DND-41 (cell line): Measurements from ENCODE around the gene ANAPC10.

ENCODE experiments used
- ATAC-seq: fragments of 200-7000 bp; cut with Tn5 transposase; 3 replicates; pipeline ENCODE4 v1.9.1; 2021; ENCODE audit warnings: low read depth; ENCODE audit not compliant: insufficient read depth
- DNase-seq: peaks from one replicate; pipeline ENCODE4 v3.0.0-alpha.2; 2020
- H2AFZ ChIP-seq: 2 replicates; pipeline ENCODE4 v1.6.0; 2012; ENCODE audit warnings: low read depth, low read length
- H3K27ac ChIP-seq: 2 replicates; pipeline ENCODE4 v1.5.1; 2012; ENCODE audit warnings: low read length, inconsistent platforms
- H3K27me3 ChIP-seq: fragments of 200-600 bp; sonication (generic); 2 replicates; pipeline ENCODE4 v1.6.0; 2012; ENCODE audit warnings: low read length, mild to moderate bottlenecking, inconsistent platforms; ENCODE audit not compliant: insufficient read depth, poor library complexity
- H3K36me3 ChIP-seq: 2 replicates; pipeline ENCODE4 v1.5.1; 2012; ENCODE audit warnings: low read length, inconsistent platforms; ENCODE audit not compliant: insufficient read depth
- H3K4me1 ChIP-seq: 2 replicates; pipeline ENCODE4 v1.5.1; 2012; ENCODE audit warnings: mild to moderate bottlenecking, low read length; ENCODE audit not compliant: insufficient read depth
- H3K4me2 ChIP-seq: 2 replicates; pipeline ENCODE4 v1.6.0; 2012; ENCODE audit warnings: mild to moderate bottlenecking, moderate library complexity, low read length, inconsistent platforms; ENCODE audit not compliant: insufficient read depth
- H3K4me3 ChIP-seq, 2 experiments: fragments of 200-600 bp in 1 of 2; shearing (Covaris generic) in 1 of 2; 2 replicates each; pipeline ENCODE4 v1.5.1; 2012 to 2016; ENCODE audit warnings: inconsistent platforms in 2 of 2, low read length in 2 of 2, mild to moderate bottlenecking in 2 of 2, low read depth in 1 of 2, moderate library complexity in 1 of 2
- H3K79me2 ChIP-seq: 2 replicates; pipeline ENCODE4 v1.6.0; 2012; ENCODE audit warnings: low read length, inconsistent platforms; ENCODE audit not compliant: insufficient read depth
- H3K9ac ChIP-seq: 2 replicates; pipeline ENCODE4 v1.6.0; 2012; ENCODE audit warnings: low read depth, mild to moderate bottlenecking, inconsistent platforms, low read length, moderate library complexity
- H3K9me3 ChIP-seq: 2 replicates; pipeline ENCODE4 v1.5.1; 2012; ENCODE audit warnings: low read length, moderate library complexity, mild to moderate bottlenecking, inconsistent platforms; ENCODE audit not compliant: insufficient read depth, severe bottlenecking
- H4K20me1 ChIP-seq: 2 replicates; pipeline ENCODE4 v1.6.0; 2012; ENCODE audit warnings: low read length; ENCODE audit not compliant: insufficient read depth
- EZH2 ChIP-seq: IDR thresholded peaks from 3 replicates; pipeline ENCODE4 v1.6.1; 2012; ENCODE audit warnings: borderline replicate concordance, low read depth, mild to moderate bottlenecking, moderate library complexity, low read length, inconsistent platforms; ENCODE audit not compliant: severe bottlenecking
- TF ChIP-seq, protein P1 (sequence below): IDR thresholded peaks from 2 replicates; pipeline ENCODE4 v1.5.1; 2012; ENCODE audit warnings: borderline replicate concordance, low read length, moderate library complexity, mild to moderate bottlenecking; ENCODE audit not compliant: poor library complexity, severe bottlenecking; ENCODE audit errors: extremely low read depth

ANAPC10 gene

DNA sequence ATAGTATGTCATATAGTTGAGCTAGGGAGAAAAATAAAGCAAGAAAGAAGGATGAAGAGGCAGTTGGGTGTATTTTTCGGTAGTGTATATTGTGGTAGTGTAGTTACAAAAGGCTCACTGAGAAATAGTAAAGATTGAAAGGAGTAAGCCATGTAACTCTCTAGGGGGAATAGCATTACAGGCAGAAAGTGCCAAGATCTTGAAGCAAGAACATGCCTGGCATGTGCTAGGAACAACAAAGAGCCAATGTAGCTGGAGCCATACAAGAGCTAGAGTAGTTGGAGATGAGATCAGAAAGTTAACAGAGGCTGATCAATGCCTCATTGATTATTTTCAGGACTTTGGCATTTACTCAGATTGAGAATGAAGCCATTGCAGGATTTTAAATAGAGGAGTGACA is 3.1 kb upstream of the ANAPC10 start:
- Histone ChIP-seq H3K4me3 (peak overlapping the region in 1 of 2 experiments; percentile 26; a peak in 1 of 4 replicates), H3K27me3 (no peaks in the 10 kb centered on the region), H4K20me1 (peaks cover 40% of the 10 kb centered on the region; the same call in 1 of the 2 replicates), H3K9ac (no peak overlapping the region), H3K27ac (no peak overlapping the region), H3K4me2 (peak overlapping the region; percentile 68; the same call in 1 of the 2 replicates), H3K4me1 (peaks cover 57% of the 10 kb centered on the region), H2AFZ (no peak overlapping the region), H3K79me2 (peaks cover 96% of the 10 kb centered on the region), H3K9me3 (no peaks in the 10 kb centered on the region), H3K36me3 (peaks cover 35% of the 10 kb centered on the region)
- DNase-seq = no peak
- no peak for ATAC-seq
- TF ChIP-seq, protein P1, sequence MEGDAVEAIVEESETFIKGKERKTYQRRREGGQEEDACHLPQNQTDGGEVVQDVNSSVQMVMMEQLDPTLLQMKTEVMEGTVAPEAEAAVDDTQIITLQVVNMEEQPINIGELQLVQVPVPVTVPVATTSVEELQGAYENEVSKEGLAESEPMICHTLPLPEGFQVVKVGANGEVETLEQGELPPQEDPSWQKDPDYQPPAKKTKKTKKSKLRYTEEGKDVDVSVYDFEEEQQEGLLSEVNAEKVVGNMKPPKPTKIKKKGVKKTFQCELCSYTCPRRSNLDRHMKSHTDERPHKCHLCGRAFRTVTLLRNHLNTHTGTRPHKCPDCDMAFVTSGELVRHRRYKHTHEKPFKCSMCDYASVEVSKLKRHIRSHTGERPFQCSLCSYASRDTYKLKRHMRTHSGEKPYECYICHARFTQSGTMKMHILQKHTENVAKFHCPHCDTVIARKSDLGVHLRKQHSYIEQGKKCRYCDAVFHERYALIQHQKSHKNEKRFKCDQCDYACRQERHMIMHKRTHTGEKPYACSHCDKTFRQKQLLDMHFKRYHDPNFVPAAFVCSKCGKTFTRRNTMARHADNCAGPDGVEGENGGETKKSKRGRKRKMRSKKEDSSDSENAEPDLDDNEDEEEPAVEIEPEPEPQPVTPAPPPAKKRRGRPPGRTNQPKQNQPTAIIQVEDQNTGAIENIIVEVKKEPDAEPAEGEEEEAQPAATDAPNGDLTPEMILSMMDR = no peak
- no peak for TF ChIP-seq EZH2

DNA sequence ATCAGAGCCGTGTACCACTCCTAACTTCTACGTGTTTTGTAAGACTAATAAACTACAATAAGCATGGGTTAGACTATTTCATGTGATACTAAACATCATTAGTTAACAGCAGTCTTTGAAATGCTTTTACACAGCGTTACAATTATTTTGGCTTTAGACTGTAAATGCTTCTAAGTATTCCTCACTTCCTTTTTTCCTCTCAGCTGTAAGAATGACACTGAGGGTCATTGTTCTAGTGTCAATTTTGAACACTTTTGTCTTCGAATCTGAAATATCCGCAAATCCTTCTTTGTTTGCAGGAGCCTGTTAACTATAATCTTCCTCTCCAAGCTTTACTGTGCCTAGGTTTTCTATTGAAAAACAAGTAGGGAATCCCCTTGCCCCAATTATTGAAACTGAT is 1.7 kb upstream of the ANAPC10 start:
- ATAC-seq = no peak
- H3K9me3 ChIP-seq = no peaks in the 10 kb centered on the region
- H3K9ac ChIP-seq = peak overlapping the region; percentile 77
- TF ChIP-seq, protein P1 = no peak
- no peak for TF ChIP-seq EZH2
- H3K36me3 ChIP-seq = peaks cover 33% of the 10 kb centered on the region
- no peak for DNase-seq
- peak overlapping the region; percentile 68 for H3K4me2 ChIP-seq
- peaks cover 37% of the 10 kb centered on the region; the same call in 1 of the 2 replicates for H4K20me1 ChIP-seq
- peak overlapping the region; percentile 78 to 89 for H3K4me3 ChIP-seq
- H3K27me3 ChIP-seq = no peaks in the 10 kb centered on the region
- H2AFZ ChIP-seq = no peak overlapping the region
- peak overlapping the region; percentile 93 for H3K27ac ChIP-seq
- H3K79me2 ChIP-seq = peaks cover 97% of the 10 kb centered on the region
- H3K4me1 ChIP-seq = peaks cover 62% of the 10 kb centered on the region

DNA sequence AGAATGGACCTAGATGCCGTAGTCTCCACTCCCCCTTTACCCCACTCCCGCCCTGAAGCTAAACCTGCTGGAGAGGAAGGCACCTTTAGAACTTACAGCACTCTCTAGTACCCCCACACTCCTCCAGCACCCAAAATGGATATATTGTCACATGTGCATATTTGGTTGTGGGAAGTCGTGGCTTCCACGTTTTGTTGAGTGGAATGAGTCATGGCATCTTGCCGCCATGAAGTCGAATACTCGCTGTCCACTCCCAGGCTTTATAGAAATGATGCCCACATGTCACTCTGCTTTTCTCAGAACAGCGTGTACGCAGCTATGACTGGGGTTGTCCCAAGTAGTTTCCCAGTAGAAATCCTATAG is 660 bp upstream of the ANAPC10 start:
- TF ChIP-seq, protein P1 = no peak
- no peak for TF ChIP-seq EZH2

More for the DNA sequence above, 660 bp upstream of the ANAPC10 start:
- Histone ChIP-seq H3K4me1 (peaks cover 58% of the 10 kb centered on the region), H3K27me3 (no peaks in the 10 kb centered on the region), H3K79me2 (peaks cover 99% of the 10 kb centered on the region), H3K4me2 (peak overlapping the region; percentile 68), H3K36me3 (peaks cover 39% of the 10 kb centered on the region), H2AFZ (peak overlapping the region; percentile 98), H4K20me1 (peaks cover 32% of the 10 kb centered on the region; the same call in 1 of the 2 replicates), H3K9ac (peak overlapping the region; percentile 77), H3K9me3 (peaks cover 5% of the 10 kb centered on the region), H3K27ac (peak overlapping the region; percentile 93), H3K4me3 (peak overlapping the region; percentile 78 to 89)
- DNase-seq (peak; percentile 48), ATAC-seq (peak; percentile 46)
